ENCODE measurements around the gene LSP1. TPM values are rescaled to one million over a fixed set of nuclear protein-coding genes. Genes with fewer than 3 reads are reported as not detected.

The LSP1 gene
- total and polyA plus RNA-seq, 10 donors = 136 to 422 (median 335) TPM

DNA sequence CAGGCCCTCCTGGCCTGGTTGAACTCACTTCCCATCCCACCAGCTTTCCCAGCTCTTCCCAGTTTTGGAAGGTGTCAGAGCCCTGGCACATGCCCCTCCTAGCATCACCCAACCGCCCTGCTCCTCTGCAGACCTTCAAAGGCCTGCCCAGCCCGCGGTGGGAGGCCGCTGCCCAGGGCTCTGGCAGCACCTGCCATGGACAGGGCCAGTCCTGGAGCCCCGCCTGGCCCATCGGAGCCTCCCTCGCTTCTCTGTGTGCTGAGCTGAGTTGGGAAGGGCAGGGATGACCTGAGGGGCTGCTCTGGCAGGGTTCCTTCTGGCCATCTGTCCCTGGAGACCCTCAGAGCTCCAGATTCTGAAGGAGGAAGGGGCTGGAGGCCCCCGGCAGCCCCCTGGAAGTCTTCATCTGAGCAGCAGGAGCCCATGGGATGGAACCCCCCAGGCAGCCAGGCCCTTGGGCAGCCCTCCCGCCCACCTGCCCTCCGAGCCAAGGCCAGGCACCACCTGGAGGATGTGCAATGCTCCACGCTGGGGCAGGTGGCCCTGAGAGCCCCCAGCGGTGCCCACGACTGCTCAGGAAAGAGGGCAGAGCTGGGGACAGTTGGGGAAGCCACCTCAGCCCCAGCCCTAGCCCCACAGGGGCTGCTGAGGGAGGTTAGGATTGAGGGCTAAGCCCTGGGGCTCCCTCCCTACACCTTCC lies 3.6 kb downstream of the LSP1 start:
- peaks cover 34 to 85% (median 64%) of the 10 kb centered on the region in 6 donors for H3K4me1 ChIP-seq
- H3K36me3 ChIP-seq = peaks cover 0 to 36% (median 0%) of the 10 kb centered on the region in 6 donors
- TF ChIP-seq CTCF (IDR thresholded peaks at IDR 0.05 in 8 of 11, conservative IDR thresholded peaks at IDR 0.05 in 3 of 11) (no peak), POLR2AphosphoS5 (IDR thresholded peaks at IDR 0.05) (peak in 2 of 3 donors; percentile 12 to 15)
- intact Hi-C loops (cut with DNase I; ENCODE audit: low total_unique reads) = no loop called here
- H3K9me3 ChIP-seq = no peaks in the 10 kb centered on the region
- H3K27ac ChIP-seq = peak overlapping the region in 2 of 8 donors; percentile 91 to 94
- DNase-seq = peak; percentile 81
- no peaks in the 10 kb centered on the region for H3K27me3 ChIP-seq (replicated peaks in 1 of 7)
- H3K4me3 ChIP-seq = peak overlapping the region in 1 of 8 donors; percentile 71
- WGBS, 5 donors = 82 to 100% (median 87%) methylated on average over 7 to 13 of the region's 13 CpGs

DNA sequence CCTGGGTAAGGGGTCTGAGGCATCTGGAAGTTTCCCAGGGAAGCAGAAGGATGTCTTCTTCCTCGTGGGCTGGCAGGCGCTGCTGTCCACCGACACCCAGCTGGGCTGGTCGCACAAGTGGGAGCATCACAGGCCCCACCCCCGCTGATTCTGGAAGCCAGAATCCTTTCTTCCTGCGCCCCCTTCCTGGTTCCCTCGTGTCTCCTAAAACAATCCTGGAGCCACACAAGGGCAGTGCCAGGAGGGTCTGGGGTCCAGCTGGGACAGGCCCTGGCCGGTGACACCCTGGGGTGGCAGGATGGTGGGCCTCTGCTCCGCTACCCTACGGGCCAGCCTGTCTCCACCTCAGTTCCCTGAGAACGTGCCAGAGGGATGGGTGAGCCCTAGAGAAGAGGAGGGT lies 4.2 kb downstream of the LSP1 start:
- Histone ChIP-seq H3K27ac (peak overlapping the region in 1 of 8 donors; percentile 12), H3K4me3 (no peak overlapping the region), H3K27me3 (replicated peaks in 1 of 7) (no peaks in the 10 kb centered on the region), H3K36me3 (peaks cover 0 to 36% (median 0%) of the 10 kb centered on the region in 6 donors), H3K4me1 (peaks cover 28 to 82% (median 58%) of the 10 kb centered on the region in 6 donors), H3K9me3 (no peaks in the 10 kb centered on the region)
- no peak for TF ChIP-seq CTCF (IDR thresholded peaks at IDR 0.05 in 8 of 11, conservative IDR thresholded peaks at IDR 0.05 in 3 of 11)
- TF ChIP-seq POLR2AphosphoS5 (IDR thresholded peaks at IDR 0.05) = peak in 2 of 3 donors; percentile 39 to 48
- 81 to 91% (median 86%) methylated on average over 7 to 11 of the region's 11 CpGs for WGBS, 5 donors
- intact Hi-C loops (cut with DNase I; ENCODE audit: low total_unique reads) = no loop called here
- peak; percentile 71 for DNase-seq

DNA sequence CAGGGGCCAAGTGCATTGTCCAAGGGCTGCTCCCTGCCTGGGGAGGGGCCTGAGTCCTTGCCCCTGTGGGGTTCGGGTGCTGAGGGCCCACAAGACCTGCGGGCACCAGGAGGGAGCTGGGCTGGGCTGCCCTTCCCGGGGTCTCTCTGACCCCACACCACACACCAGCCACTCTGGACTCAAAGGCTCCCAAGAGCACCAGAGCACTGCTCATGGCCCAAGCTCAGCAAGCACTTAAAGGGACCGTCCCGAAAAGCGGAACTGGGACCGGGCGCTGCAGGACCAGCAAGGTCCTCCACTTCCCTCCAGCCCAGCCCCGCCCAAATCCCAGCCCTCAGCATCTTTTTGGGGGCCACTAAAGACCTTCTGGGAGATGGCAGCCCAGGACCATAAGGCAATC lies 5.3 kb downstream of the LSP1 start:
- Histone ChIP-seq H3K36me3 (peaks cover 0 to 46% (median 2%) of the 10 kb centered on the region in 6 donors), H3K4me3 (peak overlapping the region in 1 of 8 donors; percentile 13), H3K4me1 (peaks cover 26 to 84% (median 59%) of the 10 kb centered on the region in 6 donors), H3K27ac (peak overlapping the region in 1 of 8 donors; percentile 9), H3K27me3 (replicated peaks in 1 of 7) (no peaks in the 10 kb centered on the region), H3K9me3 (no peaks in the 10 kb centered on the region)
- DNase-seq = peak; percentile 81
- intact Hi-C loops (cut with DNase I; ENCODE audit: low total_unique reads) = no loop called here
- TF ChIP-seq CTCF (IDR thresholded peaks at IDR 0.05 in 8 of 11, conservative IDR thresholded peaks at IDR 0.05 in 3 of 11) (no peak), POLR2AphosphoS5 (IDR thresholded peaks at IDR 0.05) (peak; percentile 23 to 40 (median 38))
- WGBS, 5 donors = 62 to 95% (median 76%) methylated on average over 7 to 9 of the region's 9 CpGs

GRCh38 chr11:1858576-1858975 lies 5.7 kb downstream of the LSP1 start:
- TF ChIP-seq POLR2AphosphoS5 (IDR thresholded peaks at IDR 0.05) (no peak), POLR2A (IDR thresholded peaks at IDR 0.05) (no peak), CTCF (IDR thresholded peaks at IDR 0.05 in 8 of 11, conservative IDR thresholded peaks at IDR 0.05 in 3 of 11) (no peak)
- no peaks in the 10 kb centered on the region for H3K9me3 ChIP-seq
- peak; percentile 60 for DNase-seq
- WGBS, 5 donors = 76 to 95% (median 89%) methylated on average over 5 to 7 of the region's 7 CpGs
- no peaks in the 10 kb centered on the region for H3K27me3 ChIP-seq (replicated peaks in 1 of 7)
- H3K4me1 ChIP-seq = peaks cover 28 to 84% (median 63%) of the 10 kb centered on the region in 6 donors
- no peak overlapping the region for H3K4me3 ChIP-seq
- intact Hi-C loops (cut with DNase I; ENCODE audit: low total_unique reads) = no loop called here
- H3K27ac ChIP-seq = no peak overlapping the region
- peaks cover 0 to 50% (median 4%) of the 10 kb centered on the region in 6 donors for H3K36me3 ChIP-seq
